PC-9 (cell line): ENCODE data around the gene PAM.

Source experiments
- EZH2 ChIP-seq: fragments of 200-600 bp; sonication (generic); IDR thresholded peaks from 2 replicates; pipeline ENCODE4 v1.8.0; 2017; ENCODE audit warnings: antibody characterized with exemption, low read depth
- TF ChIP-seq, protein P1 (sequence below): fragments of 200-600 bp; sonication (generic); conservative IDR thresholded peaks from 2 replicates; pipeline ENCODE4 v1.6.1; 2017; ENCODE audit warnings: mixed run types, antibody characterized with exemption, mild to moderate bottlenecking, moderate library complexity

DNA sequence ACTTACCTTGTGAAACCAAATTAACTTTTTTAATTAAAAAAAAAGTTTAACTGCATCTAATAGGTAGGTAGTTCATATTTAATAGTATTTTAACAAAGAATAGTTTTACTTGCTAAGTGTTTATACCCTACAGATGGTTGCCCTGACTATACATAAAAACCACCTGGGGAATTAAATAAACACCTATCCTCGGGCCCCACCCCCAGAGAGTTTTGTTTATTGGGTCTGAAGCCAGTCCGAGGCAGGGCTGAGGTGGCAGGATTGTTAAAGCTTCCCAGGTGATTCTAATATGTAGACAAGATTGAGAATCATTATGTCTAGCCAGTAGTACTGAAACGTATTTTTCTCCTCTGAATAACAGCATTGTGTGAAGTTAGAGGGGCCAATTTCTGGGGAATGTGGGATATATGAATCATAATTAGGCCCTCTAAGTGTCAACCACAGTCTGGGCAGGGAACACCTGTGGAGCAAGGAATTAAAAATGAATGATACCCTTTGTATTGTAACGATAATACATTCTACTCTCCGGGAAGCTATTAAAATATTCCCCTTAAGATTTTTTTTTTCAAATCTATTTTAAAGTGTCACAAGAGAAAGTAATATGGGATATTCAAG, 5.6 kb upstream of the PAM start:
- TF ChIP-seq, protein P1, sequence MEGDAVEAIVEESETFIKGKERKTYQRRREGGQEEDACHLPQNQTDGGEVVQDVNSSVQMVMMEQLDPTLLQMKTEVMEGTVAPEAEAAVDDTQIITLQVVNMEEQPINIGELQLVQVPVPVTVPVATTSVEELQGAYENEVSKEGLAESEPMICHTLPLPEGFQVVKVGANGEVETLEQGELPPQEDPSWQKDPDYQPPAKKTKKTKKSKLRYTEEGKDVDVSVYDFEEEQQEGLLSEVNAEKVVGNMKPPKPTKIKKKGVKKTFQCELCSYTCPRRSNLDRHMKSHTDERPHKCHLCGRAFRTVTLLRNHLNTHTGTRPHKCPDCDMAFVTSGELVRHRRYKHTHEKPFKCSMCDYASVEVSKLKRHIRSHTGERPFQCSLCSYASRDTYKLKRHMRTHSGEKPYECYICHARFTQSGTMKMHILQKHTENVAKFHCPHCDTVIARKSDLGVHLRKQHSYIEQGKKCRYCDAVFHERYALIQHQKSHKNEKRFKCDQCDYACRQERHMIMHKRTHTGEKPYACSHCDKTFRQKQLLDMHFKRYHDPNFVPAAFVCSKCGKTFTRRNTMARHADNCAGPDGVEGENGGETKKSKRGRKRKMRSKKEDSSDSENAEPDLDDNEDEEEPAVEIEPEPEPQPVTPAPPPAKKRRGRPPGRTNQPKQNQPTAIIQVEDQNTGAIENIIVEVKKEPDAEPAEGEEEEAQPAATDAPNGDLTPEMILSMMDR = no peak
- no peak for TF ChIP-seq EZH2
